GM12878 (cell line): ENCODE data around the gene PRR16. TPM values are rescaled to one million over a fixed set of nuclear protein-coding genes. Genes with fewer than 3 reads are reported as not detected.
A peak's percentile ranks its signal among the peaks of the same experiment; 100 is the strongest.

Experiments used
- ATAC-seq: fragments of 200-7000 bp; cut with Tn5 transposase; 3 replicates; pipeline ENCODE4 v1.9.1; 2020; ENCODE audit warnings: mild to moderate bottlenecking, moderate library complexity
- BruUV-seq: library from RNA; stranded (reverse); fragments of 400-500 nt; replicated peaks from 2 replicates; lab custom pipeline; 2021; lab: Mats Ljungman, UMichigan
- CTCF ChIA-PET: fragments of 300-600 bp; sonication (Branson Sonifier 250); formaldehyde crosslinking; extraction: SDS; loops from one replicate; lab custom pipeline; 2021; ENCODE audit warnings: inconsistent platforms; lab: Yijun Ruan, JAX
- POLR2A ChIA-PET: fragments of 350-600 bp; formaldehyde crosslinking; extraction: SDS; loops from one replicate; lab custom pipeline; 2021; ENCODE audit warnings: inconsistent platforms; lab: Charles Lee
- RAD21 ChIA-PET: fragments of 300-600 bp; sonication (Branson Sonifier 250); formaldehyde crosslinking; loops from one replicate; lab custom pipeline; 2023; ENCODE audit warnings: antibody characterized with exemption; ENCODE audit not compliant: unreplicated experiment; lab: Charles Lee
- SMC1A ChIA-PET: fragments of 300-600 bp; sonication (Branson Sonifier 250); formaldehyde crosslinking; loops from one replicate; lab custom pipeline; 2023; ENCODE audit not compliant: unreplicated experiment, uncharacterized antibody; lab: Charles Lee
- DNase-seq: peaks from one replicate; pipeline ENCODE4 v3.0.0-alpha.2; 2011; ENCODE audit warnings: low read depth, low spot score
- FAIRE-seq: peaks from 3 replicates; lab custom pipeline; 2011; peaks lifted over from hg19 to GRCh38; lab: Jason Lieb, UNC
- H2AFZ ChIP-seq: 2 replicates; pipeline ENCODE4 v1.6.0; 2011; ENCODE audit warnings: low read depth, low read length, control low read depth; ENCODE audit not compliant: control insufficient read depth
- H3K27ac ChIP-seq: 2 replicates; pipeline ENCODE4 v1.5.1; 2011; ENCODE audit warnings: control low read depth; ENCODE audit not compliant: control insufficient read depth, insufficient read depth
- H3K27me3 ChIP-seq, 2 experiments: replicated peaks in 1 of 2; 2 replicates each; pipeline versions ENCODE4 v1.6.0 to v1.6.1; 2011; ENCODE audit warnings: low read length in 1 of 2; ENCODE audit not compliant: control insufficient read depth in 2 of 2, insufficient read depth in 2 of 2
- H3K36me3 ChIP-seq, 2 experiments: 2 replicates each; pipeline ENCODE4 v1.5.1; 2011; ENCODE audit warnings: low read length in 1 of 2; ENCODE audit not compliant: control insufficient read depth in 2 of 2, insufficient read depth in 2 of 2
- H3K4me1 ChIP-seq: 2 replicates; pipeline ENCODE4 v1.6.1; 2011; ENCODE audit warnings: mild to moderate bottlenecking, low read length, moderate library complexity, mixed read lengths; ENCODE audit not compliant: control insufficient read depth, insufficient read depth
- H3K4me2 ChIP-seq: 2 replicates; pipeline ENCODE4 v1.6.0; 2011; ENCODE audit warnings: control low read depth; ENCODE audit not compliant: control insufficient read depth, insufficient read depth
- H3K4me3 ChIP-seq: fragments of 200-600 bp; sonication (generic); 2 replicates; pipeline ENCODE4 v1.5.1; 2016
- H3K79me2 ChIP-seq: 2 replicates; pipeline ENCODE4 v1.6.0; 2011; ENCODE audit warnings: low read length; ENCODE audit not compliant: control insufficient read depth, insufficient read depth
- H3K9ac ChIP-seq: 2 replicates; pipeline ENCODE4 v1.8.0; 2011; ENCODE audit warnings: low read length, control low read depth, mixed read lengths; ENCODE audit not compliant: control insufficient read depth, insufficient read depth
- H3K9me3 ChIP-seq: replicated peaks from 3 replicates; pipeline ENCODE4 v1.5.1; 2011; ENCODE audit warnings: mild to moderate bottlenecking, low read length; ENCODE audit not compliant: control insufficient read depth, insufficient read depth
- H4K20me1 ChIP-seq: 2 replicates; pipeline ENCODE4 v1.6.0; 2011; ENCODE audit not compliant: control insufficient read depth, insufficient read depth
- E4F1 ChIP-seq: fragments of 450-650 bp; IDR thresholded peaks from 2 replicates; pipeline ENCODE4 v1.6.1; 2018; ENCODE audit warnings: borderline replicate concordance, mild to moderate bottlenecking; ENCODE audit not compliant: partially characterized antibody
- ESRRA ChIP-seq: IDR thresholded peaks from 2 replicates; pipeline ENCODE4 v1.6.1; 2012; ENCODE audit warnings: mild to moderate bottlenecking, low read length, improper control_type of control experiment
- NFYB ChIP-seq: IDR thresholded peaks from 2 replicates; pipeline ENCODE4 v1.6.1; 2011; ENCODE audit warnings: low read depth, mild to moderate bottlenecking, low read length, improper control_type of control experiment, moderate library complexity; ENCODE audit not compliant: insufficient read depth
- RAD51 ChIP-seq: fragments of 450-650 bp; IDR thresholded peaks from 2 replicates; pipeline ENCODE4 v1.6.1; 2016; ENCODE audit warnings: moderate library complexity, mild to moderate bottlenecking, inconsistent platforms
- ZBTB33 ChIP-seq: fragments of 450-650 bp; IDR thresholded peaks from 2 replicates; pipeline ENCODE4 v1.6.1; 2017; ENCODE audit warnings: mild to moderate bottlenecking
- WGBS: methylation state at CpG from one replicate; pipeline ENCODE4 v1.1.6; 2016; ENCODE audit warnings: low lambda C conversion rate; ENCODE audit not compliant: insufficient replicate concordance, insufficient coverage; ENCODE audit errors: missing lambda C conversion rate; 5-methylcytosine and 5-hydroxymethylcytosine counted together
- in situ Hi-C: fragments of 300-500 bp; cut with MboI; formaldehyde crosslinking; loops from 9 replicates; pipeline ENCODE4 v1.14.3; 2018; ENCODE audit warnings: mixed read lengths
- intact Hi-C: fragments of 100-400 bp; cut with micrococcal nuclease; formaldehyde crosslinking; loops from one replicate; pipeline ENCODE4 v1.14.2; 2022; ENCODE audit not compliant: unreplicated experiment
- polyA plus RNA-seq, 11 experiments: library from polyadenylated mRNA; depleted of rRNA in 4 of 11; unstranded in 6 of 11; stranded (reverse) in 5 of 11; fragments of >200 nt; fragmentation: Nextera tagmentation in 4 of 11; fragmentation: Illumina TruSeq in 1 of 11; extraction: Ambion mirVana in 4 of 11; extraction: Trizol in 1 of 11; gene quantifications; 1 replicate in 1 of 11; 2 replicates in 10 of 11; pipeline versions ENCODE4 v1.2.1 to v1.2.3, GENCODE V29; 2011 to 2016; ENCODE audit warnings: inconsistent platforms in 2 of 11, missing spikeins in 2 of 11, low read depth in 1 of 11
- total RNA-seq, 4 experiments: library from RNA; depleted of rRNA in 3 of 4; stranded (reverse); fragments of >200 nt in 3 of 4; fragmentation: Illumina TruSeq in 1 of 4; extraction: Trizol in 1 of 4; gene quantifications; 2 replicates each; pipeline versions ENCODE4 v1.2.1 to v1.2.3, GENCODE V29; 2013 to 2021

PRR16 gene
- total and polyA plus RNA-seq, 10 of the 15 experiments (the other 5 are each of a cell fraction or from before 2014, with no cell fraction given): not detected

GRCh38 chr5:120692325-120692724 is 228.2 kb downstream of the PRR16 start:
- SMC1A ChIA-PET: no interaction called here
- H3K4me1 ChIP-seq: no peaks in the 10 kb centered on the region
- no peak for TF ChIP-seq ESRRA
- 0 out of 2 replicates have a peak, but pooled peaks have one; percentile 23 for TF ChIP-seq NFYB
- no peak for TF ChIP-seq ZBTB33
- no peak for TF ChIP-seq E4F1
- no peak for TF ChIP-seq RAD51
- no peak for DNase-seq
- no peaks in the 10 kb centered on the region for H3K36me3 ChIP-seq
- WGBS: 21% methylated on average over 2 of the region's 2 CpGs
- in situ Hi-C loops: no loop called here
- CTCF ChIA-PET: no interaction called here
- ATAC-seq: no peak
- intact Hi-C loops: no loop called here
- H3K4me3 ChIP-seq: no peak overlapping the region
- no peaks in the 10 kb centered on the region for H3K27me3 ChIP-seq
- H3K27ac ChIP-seq: no peak overlapping the region
- H3K9me3 ChIP-seq: no peaks in the 10 kb centered on the region; the same call in 2 of the 3 replicates
- H3K79me2 ChIP-seq: no peaks in the 10 kb centered on the region
- no peaks in the 10 kb centered on the region for H4K20me1 ChIP-seq
- FAIRE-seq: no peak
- H3K9ac ChIP-seq: no peak overlapping the region
- H3K4me2 ChIP-seq: no peak overlapping the region
- RAD21 ChIA-PET: no interaction called here
- BruUV-seq: no TSS peak
- H2AFZ ChIP-seq: no peak overlapping the region
- POLR2A ChIA-PET: no interaction called here
